Calu3 (cell line): ENCODE measurements around the gene ANGPTL8. TPM values are rescaled to one million over a fixed set of nuclear protein-coding genes. Genes with fewer than 3 reads are reported as not detected.

Source experiments
- BruUV-seq: library from RNA; stranded (reverse); fragments of 400-500 nt; replicated peaks from 2 replicates; lab custom pipeline; 2021; lab: Mats Ljungman, UMichigan
- CTCF ChIA-PET: fragments of 300-600 bp; sonication (Branson Sonifier 250); formaldehyde crosslinking; loops from one replicate; lab custom pipeline; 2022; ENCODE audit warnings: antibody characterized with exemption; lab: Charles Lee
- DNase-seq: peaks from one replicate; pipeline ENCODE4 v3.0.0; 2022
- H3K27ac Mint-ChIP-seq: one replicate; pipeline ENCODE4 v1.8.0; 2022; ENCODE audit warnings: mixed read lengths; ENCODE audit not compliant: unreplicated experiment
- H3K27me3 Mint-ChIP-seq: one replicate; pipeline ENCODE4 v1.8.0; 2022; ENCODE audit warnings: mixed read lengths; ENCODE audit not compliant: unreplicated experiment
- H3K36me3 Mint-ChIP-seq: one replicate; pipeline ENCODE4 v1.8.0; 2022; ENCODE audit warnings: mild to moderate bottlenecking, moderate library complexity, mixed read lengths; ENCODE audit not compliant: insufficient read depth, unreplicated experiment
- H3K4me1 Mint-ChIP-seq: one replicate; pipeline ENCODE4 v1.8.0; 2022; ENCODE audit warnings: mild to moderate bottlenecking, low read depth, mixed read lengths; ENCODE audit not compliant: unreplicated experiment
- H3K4me3 Mint-ChIP-seq: one replicate; pipeline ENCODE4 v1.8.0; 2022; ENCODE audit warnings: mild to moderate bottlenecking, low read depth, moderate library complexity, mixed read lengths; ENCODE audit not compliant: unreplicated experiment
- H3K9me3 Mint-ChIP-seq: one replicate; pipeline ENCODE4 v1.8.0; 2022; ENCODE audit warnings: low read depth, mixed read lengths; ENCODE audit not compliant: unreplicated experiment
- intact Hi-C: fragments of 100-400 bp; cut with micrococcal nuclease; formaldehyde crosslinking; loops from one replicate; pipeline ENCODE4 v1.10.0; 2022; ENCODE audit not compliant: unreplicated experiment
- total RNA-seq: library from RNA; stranded (reverse); gene quantifications from 2 replicates; pipeline ENCODE4 v1.2.3, GENCODE V29; 2022
- TF ChIP-seq, protein P1 (sequence below): fragments of 200-600 bp; IDR thresholded peaks from one replicate; pipeline ENCODE4 v1.8.0; 2022; ENCODE audit warnings: antibody characterized with exemption; ENCODE audit not compliant: unreplicated experiment

Gene ANGPTL8
- total RNA-seq, 1 experiment from 2014 or later = not detected

DNA sequence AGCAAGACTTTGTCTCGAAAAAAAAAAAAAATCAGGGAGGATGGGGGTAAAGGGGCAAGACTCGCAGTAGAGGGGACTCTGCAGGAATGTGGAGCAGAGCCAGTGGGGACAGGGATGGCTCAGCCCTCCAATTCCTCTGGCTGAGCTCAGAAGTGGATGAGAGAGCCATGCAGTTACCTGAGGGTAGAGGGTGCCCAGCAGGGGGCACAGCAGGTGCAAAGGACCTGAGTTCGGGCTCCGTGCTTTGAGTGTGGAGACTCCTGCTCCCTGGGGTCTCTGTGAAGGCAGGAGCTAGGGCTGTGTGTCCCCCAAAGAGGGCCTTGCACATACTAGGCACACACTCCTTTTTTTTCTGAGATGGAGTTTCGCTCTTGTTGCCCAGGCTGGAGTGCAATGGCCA lies 15.2 kb downstream of the ANGPTL8 start:
- H3K4me1 Mint-ChIP-seq = no peaks in the 10 kb centered on the region
- TF ChIP-seq, protein P1, sequence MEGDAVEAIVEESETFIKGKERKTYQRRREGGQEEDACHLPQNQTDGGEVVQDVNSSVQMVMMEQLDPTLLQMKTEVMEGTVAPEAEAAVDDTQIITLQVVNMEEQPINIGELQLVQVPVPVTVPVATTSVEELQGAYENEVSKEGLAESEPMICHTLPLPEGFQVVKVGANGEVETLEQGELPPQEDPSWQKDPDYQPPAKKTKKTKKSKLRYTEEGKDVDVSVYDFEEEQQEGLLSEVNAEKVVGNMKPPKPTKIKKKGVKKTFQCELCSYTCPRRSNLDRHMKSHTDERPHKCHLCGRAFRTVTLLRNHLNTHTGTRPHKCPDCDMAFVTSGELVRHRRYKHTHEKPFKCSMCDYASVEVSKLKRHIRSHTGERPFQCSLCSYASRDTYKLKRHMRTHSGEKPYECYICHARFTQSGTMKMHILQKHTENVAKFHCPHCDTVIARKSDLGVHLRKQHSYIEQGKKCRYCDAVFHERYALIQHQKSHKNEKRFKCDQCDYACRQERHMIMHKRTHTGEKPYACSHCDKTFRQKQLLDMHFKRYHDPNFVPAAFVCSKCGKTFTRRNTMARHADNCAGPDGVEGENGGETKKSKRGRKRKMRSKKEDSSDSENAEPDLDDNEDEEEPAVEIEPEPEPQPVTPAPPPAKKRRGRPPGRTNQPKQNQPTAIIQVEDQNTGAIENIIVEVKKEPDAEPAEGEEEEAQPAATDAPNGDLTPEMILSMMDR = no peak

DNA sequence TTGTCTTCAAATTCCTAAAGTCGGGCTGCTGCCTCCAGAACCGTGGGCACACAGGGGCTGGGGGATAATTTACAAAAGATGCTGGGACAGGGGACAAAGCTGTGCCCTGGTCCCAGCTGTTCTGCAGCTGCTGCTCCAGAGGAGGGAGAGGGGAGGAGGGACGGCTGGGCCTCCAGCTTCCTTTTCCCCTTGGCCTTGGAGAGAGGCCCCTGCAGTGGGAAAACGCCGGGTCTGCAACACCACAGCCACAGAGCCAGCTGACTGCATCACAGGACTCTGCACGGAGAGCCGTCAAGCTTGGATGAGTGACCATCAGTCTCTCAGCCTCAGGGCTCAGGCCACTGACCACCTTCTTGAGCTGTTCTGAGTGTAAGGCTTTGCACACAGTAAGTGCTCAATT lies 16.8 kb downstream of the ANGPTL8 start:
- TF ChIP-seq, protein P1 = no peak
- no peak overlapping the region for H3K27ac Mint-ChIP-seq
- H3K4me3 Mint-ChIP-seq = no peak overlapping the region
- intact Hi-C loops = no loop called here
- no peak for DNase-seq
- no peaks in the 10 kb centered on the region for H3K27me3 Mint-ChIP-seq
- H3K9me3 Mint-ChIP-seq = no peaks in the 10 kb centered on the region
- peaks cover 5% of the 10 kb centered on the region for H3K36me3 Mint-ChIP-seq
- CTCF ChIA-PET = interaction anchor here (1.9 kb wide), 1 partner anchor 8 kb away, joined by 5 read pairs; no protein-coding TSS in a partner anchor
- no peaks in the 10 kb centered on the region for H3K4me1 Mint-ChIP-seq
- no TSS peak for BruUV-seq

More for the DNA sequence above, 15.2 kb downstream of the ANGPTL8 start:
- CTCF ChIA-PET = interaction anchor here (0.7 to 1.9 kb wide), 2 partner anchors 10 to 68 kb away, joined by 3 to 5 read pairs; no protein-coding TSS in a partner anchor
- no peak overlapping the region for H3K4me3 Mint-ChIP-seq
- H3K36me3 Mint-ChIP-seq = no peaks in the 10 kb centered on the region
- no peak for DNase-seq
- H3K27me3 Mint-ChIP-seq = no peaks in the 10 kb centered on the region
- intact Hi-C loops = no loop called here
- no peaks in the 10 kb centered on the region for H3K9me3 Mint-ChIP-seq
- H3K27ac Mint-ChIP-seq = no peak overlapping the region
- BruUV-seq = no TSS peak

DNA sequence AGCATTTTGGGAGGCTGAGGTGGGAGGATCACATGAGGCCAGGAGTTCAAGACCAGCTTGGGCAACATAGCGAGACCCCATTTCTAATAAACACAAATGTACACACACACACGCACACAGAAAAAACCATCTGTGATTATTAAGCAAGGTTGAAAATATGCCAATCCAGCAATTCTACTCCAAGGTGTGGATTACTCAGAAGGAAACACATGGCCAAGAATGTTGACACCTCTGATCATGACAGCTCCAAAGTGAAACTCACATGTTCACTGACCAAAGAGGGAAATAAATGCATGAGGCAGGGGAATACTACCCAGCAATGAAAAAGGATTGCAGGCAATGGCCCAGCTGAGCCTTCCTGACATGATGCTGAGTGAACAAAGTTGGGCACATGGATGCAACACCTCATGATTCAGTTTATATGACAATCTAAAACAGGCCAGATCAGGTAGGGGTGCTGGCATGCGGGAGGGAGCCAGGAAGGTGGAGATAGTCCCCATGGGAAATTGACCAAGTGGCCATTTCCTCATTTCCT lies 18.5 kb downstream of the ANGPTL8 start:
- CTCF ChIA-PET = no interaction called here
- intact Hi-C loops = no loop called here
- BruUV-seq = no TSS peak
- H3K36me3 Mint-ChIP-seq = peaks cover 5% of the 10 kb centered on the region
- no peak overlapping the region for H3K27ac Mint-ChIP-seq
- H3K4me1 Mint-ChIP-seq = no peaks in the 10 kb centered on the region
- H3K4me3 Mint-ChIP-seq = no peak overlapping the region
- no peak for DNase-seq
- no peaks in the 10 kb centered on the region for H3K9me3 Mint-ChIP-seq
- H3K27me3 Mint-ChIP-seq = no peaks in the 10 kb centered on the region
- TF ChIP-seq, protein P1 = no peak

DNA sequence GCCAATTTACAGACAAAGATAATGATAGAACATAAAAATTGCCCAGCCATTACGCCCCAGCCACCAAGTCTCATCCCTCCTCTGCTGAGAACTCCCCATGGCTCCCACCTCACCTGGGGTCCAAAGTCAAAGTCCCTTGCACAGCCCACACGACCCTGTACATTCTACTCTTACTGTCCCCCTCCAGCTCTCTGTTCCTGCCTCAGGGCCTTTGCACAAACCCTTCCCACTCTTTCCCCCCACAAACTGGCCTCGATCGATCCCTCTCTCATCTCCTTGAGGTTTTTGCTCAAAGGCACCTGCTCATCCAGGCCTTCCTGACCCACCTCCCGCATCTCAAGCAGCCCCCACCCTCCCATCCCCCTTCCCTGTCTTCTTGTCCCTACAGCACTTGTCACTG lies 21.6 kb downstream of the ANGPTL8 start:
- intact Hi-C loops = no loop called here
- CTCF ChIA-PET = interaction anchor here (0.7 kb wide), 1 partner anchor 17 kb away, joined by 3 read pairs; no protein-coding TSS in a partner anchor
- TF ChIP-seq, protein P1 = no peak
- no peaks in the 10 kb centered on the region for H3K27me3 Mint-ChIP-seq
- DNase-seq = no peak
- H3K4me1 Mint-ChIP-seq = peaks cover 19% of the 10 kb centered on the region
- H3K27ac Mint-ChIP-seq = no peak overlapping the region
- H3K36me3 Mint-ChIP-seq = peaks cover 19% of the 10 kb centered on the region
- no peaks in the 10 kb centered on the region for H3K9me3 Mint-ChIP-seq
- BruUV-seq = no TSS peak
- peak overlapping the region; percentile 60 for H3K4me3 Mint-ChIP-seq
